Activated CD4-positive, alpha-beta T cell treated with anti-CD3 and anti-CD28 coated beads, Interleukin-10, Interleukin-2, amounts not matched to agents 100 ng/mL and 50 ng/mL, durations not matched to agents 16 hours and 8 hours (primary cell): ENCODE results near the gene CASP9.
A peak's percentile ranks its signal among the peaks of the same experiment; 100 is the strongest.
"Not testable (repeated sequence)": the region's sequence is repeated elsewhere in the genome, so short reads cannot be mapped to it uniquely, and the experiment has no call there.

Source experiments
- DNase-seq: peaks from one replicate; pipeline ENCODE4 v3.0.0-alpha.2; 2020

CASP9 gene

GRCh38 chr1:15466955-15467625, 56.9 kb downstream of the CASP9 start:
- DNase-seq = not testable (repeated sequence)

GRCh38 chr1:15465674-15466073, 58.3 kb downstream of the CASP9 start:
- DNase-seq = no peak

- DNase-seq = not testable (repeated sequence)
Observed at GRCh38 chr1:15463926-15464322, 60.1 kb downstream of the CASP9 start.

- not testable (repeated sequence) for DNase-seq
Observed at GRCh38 chr1:15463064-15463800, 60.8 kb downstream of the CASP9 start.

GRCh38 chr1:15460708-15461095, 63.3 kb downstream of the CASP9 start:
- DNase-seq = no peak

GRCh38 chr1:15459771-15460707, 64.0 kb downstream of the CASP9 start:
- DNase-seq = no peak

- DNase-seq = not testable (repeated sequence)
Observed at GRCh38 chr1:15458388-15458787, 65.6 kb downstream of the CASP9 start.

GRCh38 chr1:15457585-15457984, 66.4 kb downstream of the CASP9 start:
- DNase-seq = no peak

GRCh38 chr1:15456313-15456954, 67.6 kb downstream of the CASP9 start, which contains the start of gene CELA2A:
Gene CELA2A, plus strand, starts transcription at chr1:15456732. Its CDS starts 22 bp downstream, at chr1:15456754.
- DNase-seq = no peak

- peak; percentile 17 for DNase-seq
Observed at GRCh38 chr1:15455522-15455921, 68.5 kb downstream of the CASP9 start.

GRCh38 chr1:15454256-15454655, 69.8 kb downstream of the CASP9 start:
- no peak for DNase-seq

- DNase-seq = no peak
Observed at GRCh38 chr1:15453734-15454133, 70.3 kb downstream of the CASP9 start.

GRCh38 chr1:15452866-15453571, 71.0 kb downstream of the CASP9 start:
- DNase-seq = no peak

- no peak for DNase-seq
Observed at GRCh38 chr1:15452216-15452615, 71.8 kb downstream of the CASP9 start.

GRCh38 chr1:15451014-15451722, 72.8 kb downstream of the CASP9 start:
- DNase-seq = no peak

GRCh38 chr1:15449567-15449966, 74.4 kb downstream of the CASP9 start:
- no peak for DNase-seq

- DNase-seq = no peak
Observed at GRCh38 chr1:15448877-15449462, 75.0 kb downstream of the CASP9 start.

- DNase-seq = no peak
Observed at GRCh38 chr1:15446212-15446611, 77.8 kb downstream of the CASP9 start.

GRCh38 chr1:15445390-15446122, 78.5 kb downstream of the CASP9 start:
- no peak for DNase-seq
